ENCODE results near the gene ASIC4.

Gene ASIC4

GRCh38 chr2:219551441-219552381, 37.4 kb downstream of the ASIC4 start:
- Histone ChIP-seq H3K36me3 (ENCODE audit: control insufficient read depth in 1 of 2, insufficient read depth in 2 of 2, low read length in 2 of 2) (no peaks in the 10 kb centered on the region), H3K27me3 (ENCODE audit: control insufficient read depth in 1 of 2, insufficient read depth in 2 of 2, low read length in 2 of 2) (peaks cover 20 to 22% of the 10 kb centered on the region in 2 donors), H3K27ac (ENCODE audit: low read depth, low read length) (no peak overlapping the region), H3K9me3 (ENCODE audit: control insufficient read depth in 1 of 2, low read length in 2 of 2) (no peaks in the 10 kb centered on the region), H3K4me1 (ENCODE audit: control insufficient read depth in 1 of 2, insufficient read depth in 2 of 2, low read length in 2 of 2) (peaks cover 5 to 9% of the 10 kb centered on the region in 2 donors), H3K9ac (ENCODE audit: low read depth in 1 of 2, low read length in 2 of 2) (peak overlapping the region in 1 of 2 donors; percentile 38), H3K4me3 (ENCODE audit: low read depth in 1 of 2, low read length in 2 of 2) (peak overlapping the region; percentile 54 to 71)

- H3K9me3 ChIP-seq (ENCODE audit: control insufficient read depth in 1 of 2, low read length in 2 of 2), result no peaks in the 10 kb centered on the region
- H3K4me1 ChIP-seq (ENCODE audit: control insufficient read depth in 1 of 2, insufficient read depth in 2 of 2, low read length in 2 of 2), result peaks cover 5 to 9% of the 10 kb centered on the region in 2 donors
- peaks cover 20 to 22% of the 10 kb centered on the region in 2 donors for H3K27me3 ChIP-seq (ENCODE audit: control insufficient read depth in 1 of 2, insufficient read depth in 2 of 2, low read length in 2 of 2)
- peak overlapping the region; percentile 54 to 71 for H3K4me3 ChIP-seq (ENCODE audit: low read depth in 1 of 2, low read length in 2 of 2)
- no peak overlapping the region for H3K27ac ChIP-seq (ENCODE audit: low read depth, low read length)
- H3K36me3 ChIP-seq (ENCODE audit: control insufficient read depth in 1 of 2, insufficient read depth in 2 of 2, low read length in 2 of 2), result no peaks in the 10 kb centered on the region
- H3K9ac ChIP-seq (ENCODE audit: low read depth in 1 of 2, low read length in 2 of 2), result peak overlapping the region in 1 of 2 donors; percentile 51
These were observed 38.3 kb downstream of the ASIC4 start for GRCh38 chr2:219552382-219553167.

GRCh38 chr2:219553168-219553417, 38.8 kb downstream of the ASIC4 start:
- no peaks in the 10 kb centered on the region for H3K9me3 ChIP-seq (ENCODE audit: control insufficient read depth in 1 of 2, low read length in 2 of 2)
- H3K36me3 ChIP-seq (ENCODE audit: control insufficient read depth in 1 of 2, insufficient read depth in 2 of 2, low read length in 2 of 2), result no peaks in the 10 kb centered on the region
- H3K4me3 ChIP-seq (ENCODE audit: low read depth in 1 of 2, low read length in 2 of 2), result peak overlapping the region; percentile 54 to 71
- H3K9ac ChIP-seq (ENCODE audit: low read depth in 1 of 2, low read length in 2 of 2), result no peak overlapping the region
- H3K27me3 ChIP-seq (ENCODE audit: control insufficient read depth in 1 of 2, insufficient read depth in 2 of 2, low read length in 2 of 2), result peaks cover 20 to 22% of the 10 kb centered on the region in 2 donors
- H3K27ac ChIP-seq (ENCODE audit: low read depth, low read length), result no peak overlapping the region
- peaks cover 5 to 9% of the 10 kb centered on the region in 2 donors for H3K4me1 ChIP-seq (ENCODE audit: control insufficient read depth in 1 of 2, insufficient read depth in 2 of 2, low read length in 2 of 2)

GRCh38 chr2:219553463-219553963, 39.2 kb downstream of the ASIC4 start:
- H3K4me3 ChIP-seq (ENCODE audit: low read depth in 1 of 2, low read length in 2 of 2), result no peak overlapping the region

GRCh38 chr2:219554350-219554749, 40.1 kb downstream of the ASIC4 start:
- Histone ChIP-seq H3K4me3 (ENCODE audit: low read depth in 1 of 2, low read length in 2 of 2) (no peak overlapping the region), H3K27me3 (ENCODE audit: control insufficient read depth in 1 of 2, insufficient read depth in 2 of 2, low read length in 2 of 2) (peaks cover 20 to 22% of the 10 kb centered on the region in 2 donors), H3K36me3 (ENCODE audit: control insufficient read depth in 1 of 2, insufficient read depth in 2 of 2, low read length in 2 of 2) (no peaks in the 10 kb centered on the region), H3K4me1 (ENCODE audit: control insufficient read depth in 1 of 2, insufficient read depth in 2 of 2, low read length in 2 of 2) (peaks cover 5 to 9% of the 10 kb centered on the region in 2 donors), H3K9ac (ENCODE audit: low read depth in 1 of 2, low read length in 2 of 2) (no peak overlapping the region), H3K9me3 (ENCODE audit: control insufficient read depth in 1 of 2, low read length in 2 of 2) (no peaks in the 10 kb centered on the region), H3K27ac (ENCODE audit: low read depth, low read length) (no peak overlapping the region)

More at GRCh38 chr2:219553463-219553963, 39.2 kb downstream of the ASIC4 start:
- H3K4me1 ChIP-seq (ENCODE audit: control insufficient read depth in 1 of 2, insufficient read depth in 2 of 2, low read length in 2 of 2), result peaks cover 5 to 9% of the 10 kb centered on the region in 2 donors
- no peak overlapping the region for H3K9ac ChIP-seq (ENCODE audit: low read depth in 1 of 2, low read length in 2 of 2)
- no peaks in the 10 kb centered on the region for H3K9me3 ChIP-seq (ENCODE audit: control insufficient read depth in 1 of 2, low read length in 2 of 2)
- peaks cover 20 to 22% of the 10 kb centered on the region in 2 donors for H3K27me3 ChIP-seq (ENCODE audit: control insufficient read depth in 1 of 2, insufficient read depth in 2 of 2, low read length in 2 of 2)
- no peaks in the 10 kb centered on the region for H3K36me3 ChIP-seq (ENCODE audit: control insufficient read depth in 1 of 2, insufficient read depth in 2 of 2, low read length in 2 of 2)
- H3K27ac ChIP-seq (ENCODE audit: low read depth, low read length), result no peak overlapping the region

- Histone ChIP-seq H3K4me1 (ENCODE audit: control insufficient read depth in 1 of 2, insufficient read depth in 2 of 2, low read length in 2 of 2) (peaks cover 5 to 9% of the 10 kb centered on the region in 2 donors), H3K4me3 (ENCODE audit: low read depth in 1 of 2, low read length in 2 of 2) (no peak overlapping the region), H3K27me3 (ENCODE audit: control insufficient read depth in 1 of 2, insufficient read depth in 2 of 2, low read length in 2 of 2) (peaks cover 20 to 21% of the 10 kb centered on the region in 2 donors), H3K27ac (ENCODE audit: low read depth, low read length) (no peak overlapping the region), H3K9me3 (ENCODE audit: control insufficient read depth in 1 of 2, low read length in 2 of 2) (no peaks in the 10 kb centered on the region), H3K9ac (ENCODE audit: low read depth in 1 of 2, low read length in 2 of 2) (no peak overlapping the region), H3K36me3 (ENCODE audit: control insufficient read depth in 1 of 2, insufficient read depth in 2 of 2, low read length in 2 of 2) (no peaks in the 10 kb centered on the region)
These were observed 41.7 kb downstream of the ASIC4 start for GRCh38 chr2:219555956-219556355.

GRCh38 chr2:219556413-219556812, 42.1 kb downstream of the ASIC4 start:
- Histone ChIP-seq H3K4me1 (ENCODE audit: control insufficient read depth in 1 of 2, insufficient read depth in 2 of 2, low read length in 2 of 2) (peaks cover 5 to 9% of the 10 kb centered on the region in 2 donors), H3K36me3 (ENCODE audit: control insufficient read depth in 1 of 2, insufficient read depth in 2 of 2, low read length in 2 of 2) (no peaks in the 10 kb centered on the region), H3K9me3 (ENCODE audit: control insufficient read depth in 1 of 2, low read length in 2 of 2) (no peaks in the 10 kb centered on the region)

GRCh38 chr2:219557320-219557719, 43.0 kb downstream of the ASIC4 start:
- no peak overlapping the region for H3K9ac ChIP-seq (ENCODE audit: low read depth in 1 of 2, low read length in 2 of 2)
- H3K9me3 ChIP-seq (ENCODE audit: control insufficient read depth in 1 of 2, low read length in 2 of 2), result no peaks in the 10 kb centered on the region
- peaks cover 11 to 20% of the 10 kb centered on the region in 2 donors for H3K27me3 ChIP-seq (ENCODE audit: control insufficient read depth in 1 of 2, insufficient read depth in 2 of 2, low read length in 2 of 2)
- peaks cover 0 to 5% of the 10 kb centered on the region in 2 donors for H3K4me1 ChIP-seq (ENCODE audit: control insufficient read depth in 1 of 2, insufficient read depth in 2 of 2, low read length in 2 of 2)
- H3K27ac ChIP-seq (ENCODE audit: low read depth, low read length), result no peak overlapping the region
- no peak overlapping the region for H3K4me3 ChIP-seq (ENCODE audit: low read depth in 1 of 2, low read length in 2 of 2)
- no peaks in the 10 kb centered on the region for H3K36me3 ChIP-seq (ENCODE audit: control insufficient read depth in 1 of 2, insufficient read depth in 2 of 2, low read length in 2 of 2)

More at GRCh38 chr2:219556413-219556812, 42.1 kb downstream of the ASIC4 start:
- no peak overlapping the region for H3K27ac ChIP-seq (ENCODE audit: low read depth, low read length)
- H3K9ac ChIP-seq (ENCODE audit: low read depth in 1 of 2, low read length in 2 of 2), result no peak overlapping the region
- peaks cover 19 to 20% of the 10 kb centered on the region in 2 donors for H3K27me3 ChIP-seq (ENCODE audit: control insufficient read depth in 1 of 2, insufficient read depth in 2 of 2, low read length in 2 of 2)
- no peak overlapping the region for H3K4me3 ChIP-seq (ENCODE audit: low read depth in 1 of 2, low read length in 2 of 2)

- Histone ChIP-seq H3K27ac (ENCODE audit: low read depth, low read length) (no peak overlapping the region), H3K4me1 (ENCODE audit: control insufficient read depth in 1 of 2, insufficient read depth in 2 of 2, low read length in 2 of 2) (peaks cover 0 to 2% of the 10 kb centered on the region in 2 donors), H3K9me3 (ENCODE audit: control insufficient read depth in 1 of 2, low read length in 2 of 2) (no peaks in the 10 kb centered on the region)
These were observed 43.8 kb downstream of the ASIC4 start for GRCh38 chr2:219557791-219558785.

More at GRCh38 chr2:219557791-219558785, 43.8 kb downstream of the ASIC4 start:
- no peak overlapping the region for H3K9ac ChIP-seq (ENCODE audit: low read depth in 1 of 2, low read length in 2 of 2)
- H3K36me3 ChIP-seq (ENCODE audit: control insufficient read depth in 1 of 2, insufficient read depth in 2 of 2, low read length in 2 of 2), result no peaks in the 10 kb centered on the region
- H3K27me3 ChIP-seq (ENCODE audit: control insufficient read depth in 1 of 2, insufficient read depth in 2 of 2, low read length in 2 of 2), result peaks cover 6 to 15% of the 10 kb centered on the region in 2 donors
- no peak overlapping the region for H3K4me3 ChIP-seq (ENCODE audit: low read depth in 1 of 2, low read length in 2 of 2)

All from duodenal mucosa (tissue), 2 donors.